Measurements from ENCODE around the gene CKAP2L. TPM values are rescaled to one million over a fixed set of nuclear protein-coding genes. Genes with fewer than 3 reads are reported as not detected.

Gene CKAP2L
- total and polyA plus RNA-seq, 9 of the 15 experiments (the other 6 are each of a cell fraction or from before 2014, with no cell fraction given): 10.4 to 21.9 (median 14.2) TPM

DNA sequence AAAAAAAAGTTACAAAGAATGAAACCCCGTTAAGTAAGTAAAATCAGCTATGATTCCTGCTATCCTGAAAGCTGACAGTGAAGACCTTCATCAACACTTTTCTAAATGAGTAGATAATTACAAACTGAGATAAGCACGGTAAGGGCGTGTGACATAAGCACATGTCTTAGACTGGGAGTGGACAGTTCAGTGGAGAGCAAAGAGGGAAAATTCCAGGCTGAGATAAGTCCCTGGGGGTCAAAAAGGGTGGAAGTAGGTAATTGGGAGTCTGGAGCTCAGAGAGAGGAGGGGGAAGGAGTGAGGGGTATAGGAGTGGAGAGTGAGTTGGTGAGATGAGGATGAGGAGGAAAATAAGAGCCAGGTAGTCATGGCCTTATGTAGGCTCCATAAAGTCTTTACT, 24.2 kb upstream of the CKAP2L start (continued):
- TF ChIP-seq MYC (IDR thresholded peaks at IDR 0.05; ENCODE audit: low read depth, low read length) (peak; percentile 81), MYC (CRISPR knock-in tag; IDR thresholded peaks at IDR 0.05; ENCODE audit: borderline replicate concordance, low read depth) (no peak), U2AF1 (optimal IDR thresholded peaks at IDR 0.05; ENCODE audit: low read depth, low read length) (no peak), SREBF1 (IDR thresholded peaks at IDR 0.05; ENCODE audit: borderline replicate concordance, low read depth, low read length) (no peak), ZNF586 (CRISPR knock-in tag; conservative IDR thresholded peaks at IDR 0.05) (no peak), GTF2F1 (IDR thresholded peaks at IDR 0.05; ENCODE audit: low read depth, low read length) (no peak), KAT8 (IDR thresholded peaks at IDR 0.05; ENCODE audit: low read depth) (no peak), NCOA6 (IDR thresholded peaks at IDR 0.05) (no peak), CBX3 (IDR thresholded peaks at IDR 0.05; ENCODE audit: borderline replicate concordance in 1 of 2, low read length in 2 of 2) (no peak), SPI1 (IDR thresholded peaks at IDR 0.05; ENCODE audit: borderline replicate concordance, low read depth, low read length) (no peak), ZNF217 (CRISPR knock-in tag; IDR thresholded peaks at IDR 0.05) (no peak), DPF2 (IDR thresholded peaks at IDR 0.05) (peak; percentile 68), DIDO1 (tag; IDR thresholded peaks at IDR 0.05; ENCODE audit: low read depth) (no peak), ZNF778 (CRISPR knock-in tag; IDR thresholded peaks at IDR 0.05) (no peak), HDGF (IDR thresholded peaks at IDR 0.05) (no peak), SMARCA5 (IDR thresholded peaks at IDR 0.05) (no peak), KLF1 (tag; IDR thresholded peaks at IDR 0.05) (no peak), ZNF57 (CRISPR knock-in tag; IDR thresholded peaks at IDR 0.05) (no peak), NR4A1 (CRISPR knock-in tag; IDR thresholded peaks at IDR 0.05) (no peak), NR4A1 (tag; IDR thresholded peaks at IDR 0.05) (no peak), HNRNPH1 (optimal IDR thresholded peaks at IDR 0.05; ENCODE audit: low read depth, low read length) (no peak), PCBP1 (IDR thresholded peaks at IDR 0.05; ENCODE audit: low read depth, low read length, poor library complexity, severe bottlenecking) (no peak), TRIM24 (IDR thresholded peaks at IDR 0.05) (no peak), HNRNPL (IDR thresholded peaks at IDR 0.05; ENCODE audit: low read depth, low read length) (no peak), ARNT (IDR thresholded peaks at IDR 0.05) (no peak)
- TF ChIP-seq, protein P1, sequence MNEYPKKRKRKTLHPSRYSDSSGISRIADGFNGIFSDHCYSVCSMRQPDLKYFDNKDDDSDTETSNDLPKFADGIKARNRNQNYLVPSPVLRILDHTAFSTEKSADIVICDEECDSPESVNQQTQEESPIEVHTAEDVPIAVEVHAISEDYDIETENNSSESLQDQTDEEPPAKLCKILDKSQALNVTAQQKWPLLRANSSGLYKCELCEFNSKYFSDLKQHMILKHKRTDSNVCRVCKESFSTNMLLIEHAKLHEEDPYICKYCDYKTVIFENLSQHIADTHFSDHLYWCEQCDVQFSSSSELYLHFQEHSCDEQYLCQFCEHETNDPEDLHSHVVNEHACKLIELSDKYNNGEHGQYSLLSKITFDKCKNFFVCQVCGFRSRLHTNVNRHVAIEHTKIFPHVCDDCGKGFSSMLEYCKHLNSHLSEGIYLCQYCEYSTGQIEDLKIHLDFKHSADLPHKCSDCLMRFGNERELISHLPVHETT (CRISPR knock-in tag; conservative IDR thresholded peaks at IDR 0.05 in 1 of 2, IDR thresholded peaks at IDR 0.05 in 1 of 2): no peak
- TF ChIP-seq, protein P2, sequence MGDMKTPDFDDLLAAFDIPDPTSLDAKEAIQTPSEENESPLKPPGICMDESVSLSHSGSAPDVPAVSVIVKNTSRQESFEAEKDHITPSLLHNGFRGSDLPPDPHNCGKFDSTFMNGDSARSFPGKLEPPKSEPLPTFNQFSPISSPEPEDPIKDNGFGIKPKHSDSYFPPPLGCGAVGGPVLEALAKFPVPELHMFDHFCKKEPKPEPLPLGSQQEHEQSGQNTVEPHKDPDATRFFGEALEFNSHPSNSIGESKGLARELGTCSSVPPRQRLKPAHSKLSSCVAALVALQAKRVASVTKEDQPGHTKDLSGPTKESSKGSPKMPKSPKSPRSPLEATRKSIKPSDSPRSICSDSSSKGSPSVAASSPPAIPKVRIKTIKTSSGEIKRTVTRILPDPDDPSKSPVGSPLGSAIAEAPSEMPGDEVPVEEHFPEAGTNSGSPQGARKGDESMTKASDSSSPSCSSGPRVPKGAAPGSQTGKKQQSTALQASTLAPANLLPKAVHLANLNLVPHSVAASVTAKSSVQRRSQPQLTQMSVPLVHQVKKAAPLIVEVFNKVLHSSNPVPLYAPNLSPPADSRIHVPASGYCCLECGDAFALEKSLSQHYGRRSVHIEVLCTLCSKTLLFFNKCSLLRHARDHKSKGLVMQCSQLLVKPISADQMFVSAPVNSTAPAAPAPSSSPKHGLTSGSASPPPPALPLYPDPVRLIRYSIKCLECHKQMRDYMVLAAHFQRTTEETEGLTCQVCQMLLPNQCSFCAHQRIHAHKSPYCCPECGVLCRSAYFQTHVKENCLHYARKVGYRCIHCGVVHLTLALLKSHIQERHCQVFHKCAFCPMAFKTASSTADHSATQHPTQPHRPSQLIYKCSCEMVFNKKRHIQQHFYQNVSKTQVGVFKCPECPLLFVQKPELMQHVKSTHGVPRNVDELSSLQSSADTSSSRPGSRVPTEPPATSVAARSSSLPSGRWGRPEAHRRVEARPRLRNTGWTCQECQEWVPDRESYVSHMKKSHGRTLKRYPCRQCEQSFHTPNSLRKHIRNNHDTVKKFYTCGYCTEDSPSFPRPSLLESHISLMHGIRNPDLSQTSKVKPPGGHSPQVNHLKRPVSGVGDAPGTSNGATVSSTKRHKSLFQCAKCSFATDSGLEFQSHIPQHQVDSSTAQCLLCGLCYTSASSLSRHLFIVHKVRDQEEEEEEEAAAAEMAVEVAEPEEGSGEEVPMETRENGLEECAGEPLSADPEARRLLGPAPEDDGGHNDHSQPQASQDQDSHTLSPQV (IDR thresholded peaks at IDR 0.05): 0 out of 2 replicates have a peak, but pooled peaks have one; percentile 21
- TF ChIP-seq, protein P3, sequence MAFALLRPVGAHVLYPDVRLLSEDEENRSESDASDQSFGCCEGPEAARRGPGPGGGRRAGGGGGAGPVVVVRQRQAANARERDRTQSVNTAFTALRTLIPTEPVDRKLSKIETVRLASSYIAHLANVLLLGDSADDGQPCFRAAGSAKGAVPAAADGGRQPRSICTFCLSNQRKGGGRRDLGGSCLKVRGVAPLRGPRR (CRISPR knock-in tag; IDR thresholded peaks at IDR 0.05): no peak
